ENCODE measurements around the gene KRT9.
"Not testable (repeated sequence)": the region's sequence is repeated elsewhere in the genome, so short reads cannot be mapped to it uniquely, and the experiment has no call there.

Gene KRT9

GRCh38 chr17:41571561-41572434 lies at the start of gene KRT9:
TSS of gene KRT9 (minus strand) at chr17:41572059. CDS start at chr17:41571992, 67 bp downstream.
- DNase-seq (ENCODE audit: low read depth), result no peak

DNA sequence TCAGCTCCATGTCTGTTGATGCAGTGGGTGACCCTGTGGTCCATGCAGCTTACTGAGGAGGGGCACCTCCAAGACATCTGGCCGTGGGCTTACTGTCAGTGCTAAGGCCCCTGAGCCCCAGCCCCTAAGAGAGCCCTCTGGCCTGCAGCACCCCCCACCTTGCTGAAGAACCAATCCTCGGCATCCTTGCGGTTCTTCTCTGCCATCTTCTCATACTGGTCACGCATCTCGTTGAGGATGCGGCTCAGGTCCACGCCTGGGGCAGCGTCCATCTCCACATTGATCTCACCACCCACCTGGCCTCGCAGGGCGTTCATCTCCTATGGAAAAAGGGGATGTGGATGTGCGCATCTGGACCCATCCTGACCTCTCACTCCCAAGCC lies 49.6 kb upstream of the KRT9 start:
- DNase-seq (ENCODE audit: low read depth), result not testable (repeated sequence)

DNA sequence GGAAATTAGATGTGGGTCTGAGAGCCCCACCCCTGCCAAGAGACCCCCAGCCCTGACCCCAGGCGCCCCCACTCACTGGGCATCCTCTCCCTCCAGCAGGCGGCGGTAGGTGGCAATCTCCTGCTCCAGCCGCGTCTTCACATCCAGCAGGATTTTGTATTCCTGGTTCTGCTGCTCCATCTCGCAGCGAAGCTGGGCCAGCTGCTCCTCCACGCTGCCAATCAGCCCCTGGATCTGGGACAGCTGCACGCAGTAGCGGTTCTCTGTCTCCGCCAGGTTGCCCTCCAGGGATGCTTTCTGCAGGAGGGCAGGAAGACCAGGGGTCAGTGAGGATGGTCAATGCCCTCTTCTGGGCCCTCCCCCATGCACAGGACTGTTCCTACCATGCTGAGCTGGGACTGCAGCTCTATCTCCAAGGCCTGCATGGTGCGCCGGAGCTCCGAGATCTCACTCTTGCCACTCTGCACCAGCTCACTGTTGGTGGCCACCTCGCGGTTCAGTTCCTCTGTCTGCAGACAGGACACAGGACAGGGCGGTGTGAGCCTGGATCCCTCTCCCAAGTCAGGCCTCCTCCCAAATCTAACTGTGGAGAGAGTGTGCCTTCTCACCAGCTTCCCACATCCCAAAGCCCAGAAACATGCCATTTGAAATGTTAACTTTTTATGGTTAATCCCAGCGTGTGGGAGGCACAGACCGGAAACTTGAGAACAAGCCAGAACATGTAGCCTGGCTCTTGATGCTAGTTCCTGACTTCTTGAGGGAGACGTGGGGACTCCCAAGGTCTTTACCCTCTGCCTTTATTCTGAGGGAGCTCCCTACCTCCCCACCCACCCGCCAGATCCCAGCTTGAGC lies 49.0 kb upstream of the KRT9 start:
- no peak for DNase-seq (ENCODE audit: low read depth)

DNA sequence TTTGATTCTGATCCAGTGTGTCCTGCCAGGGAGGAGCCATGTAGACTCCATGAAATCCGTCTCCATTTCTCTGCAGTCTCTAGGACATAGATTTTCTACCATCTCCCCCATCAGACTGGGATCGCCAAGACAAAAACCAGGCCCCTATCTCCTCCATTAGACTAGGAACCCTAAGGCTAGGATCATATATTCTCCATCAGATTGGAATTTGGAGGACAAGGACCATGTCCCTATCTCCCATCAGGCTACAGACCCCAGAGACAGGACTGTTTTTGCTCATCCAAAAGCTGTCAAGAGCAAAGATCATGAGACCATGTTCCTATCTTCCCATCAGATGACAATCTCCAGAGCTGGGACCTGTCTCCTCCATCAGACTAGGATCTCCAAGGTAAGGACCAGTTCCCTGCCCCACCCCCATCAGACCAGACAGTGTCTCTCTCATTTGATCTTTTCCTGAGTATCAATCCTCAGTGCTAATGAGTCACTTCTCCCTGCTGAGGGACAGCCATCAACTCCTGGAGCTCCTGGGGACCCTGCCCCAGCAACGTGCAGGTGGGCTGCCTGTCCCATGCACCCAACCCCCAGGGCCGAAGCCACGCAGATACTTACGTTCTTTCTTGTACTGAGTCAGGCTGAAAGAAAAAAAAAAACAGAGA lies 48.2 kb upstream of the KRT9 start:
- not testable (repeated sequence) for DNase-seq (ENCODE audit: low read depth)

DNA sequence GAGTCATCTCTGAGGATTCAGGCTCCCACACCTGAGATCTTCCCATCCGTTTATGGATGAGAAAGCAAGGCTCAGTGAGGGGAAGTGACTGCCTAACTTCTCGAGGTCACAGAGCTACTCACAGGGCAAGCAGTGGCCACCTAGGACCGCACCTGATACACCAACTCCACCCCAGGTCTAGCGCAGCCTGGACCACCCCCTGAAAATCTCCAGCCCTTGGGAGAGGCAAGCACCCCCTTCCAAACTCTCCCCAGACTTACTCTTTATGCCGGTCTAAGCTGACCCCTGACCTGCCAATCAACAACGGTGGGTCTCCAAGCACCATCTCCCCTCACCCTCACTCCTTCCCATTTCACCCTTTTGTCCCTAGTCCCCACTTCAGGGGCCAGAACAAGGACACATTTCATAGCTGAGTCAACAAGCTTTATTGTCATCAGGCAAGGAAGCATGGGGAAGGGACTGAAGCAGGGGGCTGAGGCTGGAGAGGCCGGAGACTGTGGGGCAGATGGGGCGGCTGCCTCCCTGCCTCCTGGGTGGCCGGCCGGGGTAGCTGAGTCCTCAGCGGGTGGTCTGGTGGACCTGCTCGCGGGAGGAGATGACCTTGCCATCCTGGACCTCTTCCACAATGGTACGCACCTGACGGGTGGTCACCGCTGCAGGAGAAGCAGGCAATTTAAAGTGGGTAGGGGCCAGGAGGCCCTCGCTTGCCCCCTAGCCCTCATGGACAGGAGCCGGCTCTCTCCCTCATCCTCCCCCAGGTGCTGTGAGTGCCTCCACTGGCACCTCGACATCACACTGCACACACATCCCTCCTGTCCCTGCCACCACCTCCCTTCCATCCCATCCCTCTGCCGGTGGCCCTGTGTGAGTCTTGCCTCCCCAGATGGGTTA lies 47.4 kb upstream of the KRT9 start:
- no peak for DNase-seq (ENCODE audit: low read depth)

GRCh38 chr17:41618341-41619035 lies 46.6 kb upstream of the KRT9 start:
- DNase-seq (ENCODE audit: low read depth), result no peak

DNA sequence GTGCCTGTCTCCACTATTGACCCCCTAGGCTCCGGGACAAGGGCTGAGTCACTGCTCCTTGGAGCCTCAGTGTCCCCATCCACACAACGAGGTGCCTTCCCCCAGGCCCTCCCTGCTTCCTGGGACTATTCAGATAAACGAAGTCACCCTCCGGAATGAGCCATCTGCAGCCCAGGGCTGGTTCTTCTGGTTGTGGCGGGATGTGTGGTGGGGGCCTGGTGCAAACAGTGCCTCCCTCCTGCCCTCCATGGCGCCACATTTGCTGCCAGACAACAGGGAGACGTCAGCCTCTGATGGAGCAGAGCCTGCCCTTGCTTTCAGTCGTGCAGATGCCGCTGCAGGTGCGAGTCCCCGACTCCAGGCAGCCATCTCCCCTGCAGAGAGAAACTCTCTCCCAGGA lies 45.8 kb upstream of the KRT9 start:
- no peak for DNase-seq (ENCODE audit: low read depth)

GRCh38 chr17:41617136-41617535 lies 45.3 kb upstream of the KRT9 start:
- DNase-seq (ENCODE audit: low read depth), result no peak

GRCh38 chr17:41616486-41616885 lies 44.6 kb upstream of the KRT9 start:
- DNase-seq (ENCODE audit: low read depth), result not testable (repeated sequence)

- DNase-seq (ENCODE audit: low read depth), result no peak
Observed at GRCh38 chr17:41615454-41615853, 43.6 kb upstream of the KRT9 start.

DNA sequence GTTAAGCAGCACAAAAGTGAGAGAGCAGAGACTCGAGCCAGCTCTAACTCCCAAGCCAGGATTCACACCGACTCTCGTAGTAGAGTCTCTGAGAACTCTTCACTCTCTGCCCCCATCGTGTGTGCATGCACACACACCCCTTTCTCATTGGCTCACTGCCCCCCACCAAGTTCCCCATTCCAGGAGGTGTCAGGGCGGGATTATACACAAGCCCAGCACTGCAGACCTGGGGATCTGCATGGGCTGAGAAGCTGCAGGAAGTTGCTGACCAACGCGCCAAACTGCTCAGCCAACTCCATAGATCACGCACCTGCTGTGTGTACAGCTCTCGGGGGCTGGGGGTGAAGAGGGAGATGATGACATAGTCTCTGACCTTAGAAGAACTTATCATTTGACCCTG lies 42.9 kb upstream of the KRT9 start:
- DNase-seq (ENCODE audit: low read depth), result not testable (repeated sequence)

- DNase-seq (ENCODE audit: low read depth), result no peak
Observed at GRCh38 chr17:41614098-41614497, 42.2 kb upstream of the KRT9 start.

- no peak for DNase-seq (ENCODE audit: low read depth)
Observed at GRCh38 chr17:41613277-41614082, 41.6 kb upstream of the KRT9 start.

- DNase-seq (ENCODE audit: low read depth), result not testable (repeated sequence)
Observed at GRCh38 chr17:41612376-41613160, 40.7 kb upstream of the KRT9 start, which contains the start of gene KRT16. TSS of gene KRT16 (minus strand) at chr17:41612767. CDS start at chr17:41612688, 79 bp downstream.

DNA sequence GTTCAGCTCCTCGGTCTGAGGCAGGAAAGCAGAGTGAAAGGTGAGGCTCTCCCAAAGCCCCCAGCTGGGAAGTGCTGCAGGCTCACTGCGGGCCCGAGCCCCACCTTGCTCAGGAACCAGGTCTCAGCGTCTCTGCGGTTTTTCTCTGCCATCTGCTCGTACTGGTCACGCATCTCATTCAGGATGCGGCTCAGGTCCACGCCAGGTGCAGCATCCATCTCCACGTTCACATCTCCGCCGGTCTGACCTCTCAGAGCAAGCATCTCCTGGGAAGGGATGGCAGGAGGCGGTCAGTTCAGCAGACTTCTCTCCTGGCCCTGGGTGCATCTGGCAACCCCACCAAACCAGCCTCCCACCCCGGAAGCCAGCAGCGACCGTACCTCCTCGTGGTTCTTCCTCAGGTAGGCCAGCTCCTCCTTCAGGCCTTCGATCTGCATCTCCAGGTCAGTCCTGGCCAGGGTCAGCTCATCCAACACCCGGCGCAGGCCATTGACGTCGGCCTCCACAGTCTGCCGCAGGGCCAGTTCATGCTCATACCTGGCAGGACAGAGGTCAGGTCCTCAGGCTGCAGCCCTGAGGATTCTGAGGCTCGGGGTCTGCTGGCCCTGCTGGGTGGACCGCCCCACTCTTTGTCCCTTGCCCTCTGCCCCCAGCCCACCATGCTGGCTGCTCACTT lies 39.2 kb upstream of the KRT9 start:
- no peak for DNase-seq (ENCODE audit: low read depth)

DNA sequence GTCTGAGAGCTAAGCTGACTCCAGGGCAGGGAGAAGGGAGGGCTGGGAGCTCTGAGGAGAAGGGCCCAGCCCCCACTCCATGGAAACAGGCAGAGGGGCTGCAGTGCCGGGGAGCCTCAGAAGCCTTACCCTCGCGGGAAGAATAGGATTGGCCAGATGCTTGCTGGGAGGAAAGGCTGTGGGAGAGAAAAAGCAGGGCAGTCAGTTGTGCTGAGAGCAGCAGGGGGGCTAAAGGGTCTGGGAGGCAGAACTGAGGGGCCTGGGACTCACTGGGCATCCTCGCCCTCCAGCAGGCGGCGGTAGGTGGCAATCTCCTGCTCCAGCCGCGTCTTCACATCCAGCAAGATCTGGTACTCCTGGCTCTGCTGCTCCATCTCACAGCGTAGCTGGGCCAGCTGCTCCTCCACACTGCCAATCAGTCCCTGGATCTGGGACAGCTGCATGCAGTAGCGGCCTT lies 38.2 kb upstream of the KRT9 start:
- not testable (repeated sequence) for DNase-seq (ENCODE audit: low read depth)

- DNase-seq (ENCODE audit: low read depth), result not testable (repeated sequence)
Observed at GRCh38 chr17:41606930-41607329, 35.1 kb upstream of the KRT9 start.

DNA sequence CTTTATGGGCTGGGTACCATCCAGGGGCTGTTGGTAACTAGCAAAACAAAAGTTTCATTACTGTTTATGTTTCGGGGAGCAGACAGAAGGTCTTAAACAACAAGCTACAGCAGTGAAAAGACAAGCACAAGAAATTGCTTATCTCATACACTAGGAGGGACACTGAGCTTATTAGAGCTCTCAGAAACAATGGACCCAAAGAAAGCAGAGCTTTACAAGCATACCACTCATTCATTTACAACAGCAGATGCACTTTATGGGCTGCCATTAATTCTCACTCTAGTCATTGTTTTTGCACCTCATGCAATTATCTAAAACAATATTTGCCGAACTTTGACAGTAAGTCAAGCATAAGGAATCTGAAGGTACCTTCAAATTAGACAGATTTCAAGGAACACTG lies 30.7 kb upstream of the KRT9 start:
- DNase-seq (ENCODE audit: low read depth), result no peak

Measured in activated T-helper 9 cell treated with anti-CD3 and anti-CD28 coated beads, Interleukin-2, amount 50 U/mL, for 16 hours (primary cell).